Hepatocyte (in vitro differentiated cells): Measurements from ENCODE around the gene EEF1A2.

Source experiments
- CTCF ChIP-seq: fragments of 200-600 bp; sonication (generic); IDR thresholded peaks from 2 replicates; pipeline ENCODE4 v1.5.1; 2016; ENCODE audit warnings: antibody characterized with exemption, mild to moderate bottlenecking; ENCODE audit not compliant: poor library complexity
- EZH2 ChIP-seq: fragments of 200-600 bp; sonication (generic); IDR thresholded peaks from 2 replicates; pipeline ENCODE4 v1.6.1; 2016; ENCODE audit warnings: antibody characterized with exemption, mild to moderate bottlenecking, borderline replicate concordance

- TF ChIP-seq CTCF (no peak), EZH2 (no peak)
Observed at GRCh38 chr20:63513207-63513606, 14.3 kb upstream of the EEF1A2 start.
